Measurements from ENCODE around the gene TLK1. TPM values are rescaled to one million over a fixed set of nuclear protein-coding genes. Genes with fewer than 3 reads are reported as not detected.

Gene TLK1
- total and polyA plus RNA-seq, 2 donors (not counting 3 experiments of a cell fraction or from before 2014, with no cell fraction given), result 5.8 to 62.7 TPM

- no peaks in the 10 kb centered on the region for H3K9me3 ChIP-seq (replicated peaks; ENCODE audit: control insufficient read depth, insufficient read depth, low read length)
- CTCF ChIA-PET, result no interaction called here
- H3K4me1 ChIP-seq (ENCODE audit: control insufficient read depth, extremely low read depth, insufficient read depth, low read length), result peaks cover 7% of the 10 kb centered on the region
- H3K36me3 ChIP-seq (ENCODE audit: control insufficient read depth in 2 of 2, extremely low read depth in 1 of 2, insufficient read depth in 2 of 2, low read length in 2 of 2), result peaks cover 0 to 2% of the 10 kb centered on the region in 2 experiments
- dilution Hi-C loops (cut with MboI; ENCODE audit: extremely low pct_ligation_motif_present, low sequenced_read_pairs) (no loop called here), intact Hi-C loops (cut with micrococcal nuclease) (no loop called here)
- no peak overlapping the region for H3K27ac ChIP-seq (ENCODE audit: insufficient read depth, low read depth, low read length)
- POLR2A ChIA-PET, result no interaction called here
- FAIRE-seq (no peak), DNase-seq (ENCODE audit: low read depth, low spot score) (no peak)
- H3K9me1 ChIP-seq (replicated peaks; ENCODE audit: control insufficient read depth, extremely low read depth, insufficient read depth, low read length), result peaks cover 2% of the 10 kb centered on the region
- no peak overlapping the region for H2AFZ ChIP-seq (ENCODE audit: low read depth, low read length)
- H3K4me2 ChIP-seq (ENCODE audit: insufficient read depth, low read length), result no peak overlapping the region
- H3K79me2 ChIP-seq (ENCODE audit: control insufficient read depth, insufficient read depth, low read length), result peaks cover 26% of the 10 kb centered on the region
- no peaks in the 10 kb centered on the region for H3K27me3 ChIP-seq (ENCODE audit: control insufficient read depth in 2 of 2, insufficient read depth in 2 of 2, low read length in 2 of 2)
- TF ChIP-seq EZH2 (IDR thresholded peaks at IDR 0.05; ENCODE audit: borderline replicate concordance, low read depth, low read length, severe bottlenecking) (no peak), JUN (IDR thresholded peaks at IDR 0.05; ENCODE audit: borderline replicate concordance, insufficient read depth, insufficient read length, low read depth) (no peak), POLR2AphosphoS5 (IDR thresholded peaks at IDR 0.05; ENCODE audit: insufficient read depth, low read depth, low read length) (no peak), POLR2A (IDR thresholded peaks at IDR 0.05; ENCODE audit: low read depth, low read length) (no peak), CTCF (IDR thresholded peaks at IDR 0.05; ENCODE audit: extremely low read depth in 1 of 2, insufficient read depth in 1 of 2, low read depth in 1 of 2, low read length in 2 of 2) (no peak), MYC (IDR thresholded peaks at IDR 0.05; ENCODE audit: low read depth, low read length) (no peak), GATA2 (IDR thresholded peaks at IDR 0.05; ENCODE audit: insufficient read depth, insufficient read length, low read depth, low read length) (no peak), MAX (IDR thresholded peaks at IDR 0.05; ENCODE audit: insufficient read depth, insufficient read length) (no peak), FOS (IDR thresholded peaks at IDR 0.05; ENCODE audit: borderline replicate concordance, insufficient read depth, low read length) (no peak)
- H3K4me3 ChIP-seq (replicated peaks in 1 of 3; ENCODE audit: insufficient read depth in 1 of 3, low read depth in 1 of 3, low read length in 3 of 3), result no peak overlapping the region
- H3K9ac ChIP-seq (replicated peaks; ENCODE audit: extremely low read depth, insufficient read depth, low read length), result no peak overlapping the region
- no TSS peak for BruUV-seq (replicated peaks)
- no peaks in the 10 kb centered on the region for H4K20me1 ChIP-seq (replicated peaks; ENCODE audit: control insufficient read depth, extremely low read depth, insufficient read depth, low read length)
Observed at GRCh38 chr2:171081649-171082111, 79.0 kb downstream of the TLK1 start.

All from endothelial cell of umbilical vein (primary cell).